Measurements from ENCODE around the gene ZNF350.

Gene ZNF350

GRCh38 chr19:52020506-52020905 is 33.9 kb upstream of the ZNF350 start:
- no peak for DNase-seq (ENCODE audit: low read depth, low spot score)
- no peak for TF ChIP-seq CTCF (IDR thresholded peaks at IDR 0.05; ENCODE audit: low read depth, low read length)
- in situ Hi-C loops (cut with HindIII; ENCODE audit: low sequenced_read_pairs): no loop called here
- no peak overlapping the region for H3K4me3 ChIP-seq (ENCODE audit: low read depth, low read length)

GRCh38 chr19:52010674-52011073 is 24.0 kb upstream of the ZNF350 start:
- DNase-seq (ENCODE audit: low read depth, low spot score): no peak
- in situ Hi-C loops (cut with HindIII; ENCODE audit: low sequenced_read_pairs): no loop called here
- no peak for TF ChIP-seq CTCF (IDR thresholded peaks at IDR 0.05; ENCODE audit: low read depth, low read length)
- H3K4me3 ChIP-seq (ENCODE audit: low read depth, low read length): no peak overlapping the region

GRCh38 chr19:52007806-52008557 is 21.3 kb upstream of the ZNF350 start, which contains the start of gene ZNF615:
Gene ZNF615, minus strand, starts transcription at chr19:52008211. Its CDS starts 4,500 bp downstream, at chr19:52003711.
- TF ChIP-seq CTCF (IDR thresholded peaks at IDR 0.05; ENCODE audit: low read depth, low read length): no peak
- in situ Hi-C loops (cut with HindIII; ENCODE audit: low sequenced_read_pairs): no loop called here
- peak within 1 kb of the TSS; percentile 85 for H3K4me3 ChIP-seq (ENCODE audit: low read depth, low read length)
- DNase-seq (ENCODE audit: low read depth, low spot score): peak; percentile 88

GRCh38 chr19:52007451-52007805 is 20.8 kb upstream of the ZNF350 start:
- in situ Hi-C loops (cut with HindIII; ENCODE audit: low sequenced_read_pairs): no loop called here
- H3K4me3 ChIP-seq (ENCODE audit: low read depth, low read length): peak overlapping the region; percentile 85
- DNase-seq (ENCODE audit: low read depth, low spot score): no peak
- TF ChIP-seq CTCF (IDR thresholded peaks at IDR 0.05; ENCODE audit: low read depth, low read length): no peak

GRCh38 chr19:51994048-51994644 is 7.5 kb upstream of the ZNF350 start:
- no peak overlapping the region for H3K4me3 ChIP-seq (ENCODE audit: low read depth, low read length)
- no peak for TF ChIP-seq CTCF (IDR thresholded peaks at IDR 0.05; ENCODE audit: low read depth, low read length)
- peak; percentile 3 for DNase-seq (ENCODE audit: low read depth, low spot score)
- in situ Hi-C loops (cut with HindIII; ENCODE audit: low sequenced_read_pairs): no loop called here

- H3K4me3 ChIP-seq (ENCODE audit: low read depth, low read length): no peak overlapping the region
- in situ Hi-C loops (cut with HindIII; ENCODE audit: low sequenced_read_pairs): no loop called here
Measured at GRCh38 chr19:51993422-51993821, 6.8 kb upstream of the ZNF350 start.

More at GRCh38 chr19:51993422-51993821, 6.8 kb upstream of the ZNF350 start:
- DNase-seq (ENCODE audit: low read depth, low spot score): no peak
- TF ChIP-seq CTCF (IDR thresholded peaks at IDR 0.05; ENCODE audit: low read depth, low read length): no peak
